AG09319 (cell line): ENCODE data around the gene AIFM3.

Experiments used
- DNase-seq: peaks from one replicate; pipeline ENCODE4 v3.0.0-alpha.2; 2010; ENCODE audit warnings: low read depth; ENCODE audit errors: extremely low read depth
- CTCF ChIP-seq: IDR thresholded peaks from 2 replicates; pipeline ENCODE4 v1.5.1; 2011; ENCODE audit warnings: low read depth, mild to moderate bottlenecking, inconsistent platforms, low read length, moderate library complexity

Gene AIFM3

DNA sequence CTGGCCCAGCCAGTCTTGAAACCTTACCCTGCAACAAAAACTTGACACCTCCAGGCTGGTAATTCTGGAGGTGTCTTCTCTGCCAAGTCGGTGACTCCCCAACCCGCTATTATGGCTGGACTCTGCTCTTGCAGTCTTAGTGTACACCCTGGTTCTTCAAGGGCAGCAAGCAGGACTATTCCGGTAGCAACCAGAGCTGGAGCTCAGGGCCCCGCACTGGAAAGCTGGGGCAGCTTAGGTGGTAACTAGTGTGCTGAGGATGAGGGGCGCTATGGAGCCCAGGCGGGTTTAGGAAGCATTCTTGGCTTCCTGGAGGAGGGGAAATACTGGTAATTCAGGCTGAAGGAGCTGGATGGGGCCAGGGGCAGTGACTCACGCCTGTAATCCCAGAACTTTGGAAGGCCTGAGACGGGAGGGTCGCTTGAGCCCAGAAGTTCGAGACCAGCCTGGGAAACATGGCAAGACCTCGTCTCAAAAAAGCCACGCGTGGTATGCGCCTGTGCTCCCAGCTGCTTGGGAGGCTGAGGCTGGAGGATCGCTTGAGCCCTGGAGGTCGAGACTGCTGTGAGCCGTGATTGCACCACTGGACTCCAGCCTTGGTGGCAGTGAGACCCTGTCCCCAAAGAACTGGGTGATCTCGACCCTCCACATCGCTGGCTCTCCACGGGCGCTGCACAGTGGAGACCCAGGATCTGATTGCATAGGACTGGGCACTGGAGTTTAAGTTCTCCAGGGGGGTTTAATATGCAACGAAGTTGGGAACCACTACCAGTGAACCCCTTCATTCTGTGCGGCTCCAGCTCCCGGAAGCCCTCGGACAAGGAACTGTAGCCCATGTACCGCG, 10.6 kb upstream of the AIFM3 start:
- DNase-seq, result no peak
- no peak for TF ChIP-seq CTCF

GRCh38 chr22:20957102-20957682, 9.9 kb upstream of the AIFM3 start:
- DNase-seq, result no peak
- no peak for TF ChIP-seq CTCF

DNA sequence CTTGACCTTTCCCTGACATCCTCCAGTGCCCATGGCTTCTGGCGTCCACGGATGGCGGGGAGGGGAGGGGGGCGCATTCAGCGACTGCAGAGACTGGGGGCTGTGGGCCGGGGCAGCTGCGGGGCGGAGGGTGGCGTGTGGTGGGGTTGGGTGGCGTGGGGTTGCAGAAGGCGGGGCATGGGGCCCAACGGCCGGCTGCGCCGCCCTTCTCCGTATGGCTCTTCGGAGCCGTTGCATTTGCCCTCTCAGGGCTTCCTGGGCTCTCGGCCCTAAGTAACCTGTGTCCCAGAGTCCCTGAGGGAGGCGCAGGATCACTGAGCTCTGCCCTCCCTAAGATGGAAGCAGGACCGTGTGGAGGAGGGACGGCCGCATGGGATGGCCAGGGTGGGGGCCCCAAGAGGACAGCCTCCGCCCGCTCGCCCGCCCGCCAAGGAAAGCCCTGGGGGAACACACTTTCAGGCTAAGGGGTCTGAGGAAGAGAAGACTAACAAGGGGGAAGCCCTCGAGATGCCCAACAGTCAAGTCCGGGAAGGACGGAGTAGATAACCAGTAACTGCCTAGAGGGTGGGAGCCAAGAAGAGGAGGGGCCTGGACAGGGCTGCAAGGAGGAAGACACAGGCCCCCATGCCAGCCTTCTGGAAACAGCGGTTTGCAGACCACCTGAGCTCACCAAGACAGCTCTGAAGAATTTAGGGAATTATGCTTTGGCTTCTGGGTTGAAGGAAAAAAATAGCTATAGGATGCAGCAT, 9.2 kb upstream of the AIFM3 start:
- no peak for TF ChIP-seq CTCF
- no peak for DNase-seq

- no peak for DNase-seq
- TF ChIP-seq CTCF, result no peak
Observed at GRCh38 chr22:20959578-20960461, 7.2 kb upstream of the AIFM3 start.

DNA sequence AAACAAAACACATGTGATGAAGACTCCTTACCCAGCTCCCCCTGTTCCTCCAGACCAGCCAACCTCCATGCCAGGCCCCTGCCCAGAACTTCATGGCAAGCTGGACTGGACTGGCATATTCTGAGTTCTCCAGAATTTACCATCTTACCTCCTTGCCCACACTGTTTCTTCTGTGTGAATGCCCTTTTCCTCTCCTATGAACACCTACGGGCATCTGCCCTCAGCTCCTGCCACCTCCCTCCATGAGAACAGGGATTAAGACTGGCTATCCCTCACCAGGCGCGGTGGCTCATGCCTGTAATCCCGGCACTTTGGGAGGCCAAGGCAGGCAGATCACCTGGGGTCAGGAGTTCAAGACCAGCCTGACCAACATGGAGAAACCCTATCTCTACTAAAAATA, 6.4 kb upstream of the AIFM3 start:
- no peak for TF ChIP-seq CTCF
- DNase-seq, result no peak

GRCh38 chr22:20962491-20962945, 4.5 kb upstream of the AIFM3 start:
- DNase-seq, result no peak
- TF ChIP-seq CTCF, result no peak
